Stomach (tissue), 9 donors: ENCODE results near the gene COA5. TPM values are rescaled to one million over a fixed set of nuclear protein-coding genes. Genes with fewer than 3 reads are reported as not detected.

Experiments
- DNase-seq, 2 donors: peaks; one replicate each; pipeline versions ENCODE4 v3.0.0 to v3.0.0-alpha.2; 2013 to 2019
- H3K27ac ChIP-seq, 5 donors: fragments of 200-600 bp in 4 of 5; sonication (generic) in 4 of 5; one replicate each; pipeline ENCODE4 v1.5.1; 2013 to 2019; ENCODE audit warnings: mild to moderate bottlenecking in 1 of 5, moderate library complexity in 1 of 5
- H3K27me3 ChIP-seq, 3 donors: fragments of 200-600 bp; sonication (generic); one replicate each; pipeline ENCODE4 v1.5.1; 2017 to 2019; ENCODE audit warnings: mixed run types in 1 of 3
- H3K36me3 ChIP-seq, 4 donors: fragments of 200-600 bp; sonication (generic); 1 replicate in 3 of 4; 2 replicates in 1 of 4; pipeline ENCODE4 v1.5.1; 2016 to 2019
- H3K4me1 ChIP-seq, 4 donors: fragments of 200-600 bp; sonication (generic); one replicate each; pipeline ENCODE4 v1.5.1; 2016 to 2019
- H3K4me3 ChIP-seq, 4 donors: fragments of 200-600 bp; sonication (generic) in 3 of 4; one replicate each; pipeline ENCODE4 v1.5.1; 2016 to 2019; ENCODE audit warnings: mild to moderate bottlenecking in 1 of 4
- H3K9me3 ChIP-seq, 4 donors: fragments of 200-600 bp; sonication (generic); one replicate each; pipeline ENCODE4 v1.5.1; 2016 to 2019
- EP300 ChIP-seq: sonication (generic); formaldehyde crosslinking; IDR thresholded peaks from one replicate; pipeline ENCODE4 v1.6.1; 2017; ENCODE audit warnings: antibody characterized with exemption
- POLR2A ChIP-seq, 4 donors: fragments of 450-650 bp; IDR thresholded peaks; one replicate each; pipeline ENCODE4 v1.6.1; 2016; ENCODE audit warnings: antibody characterized with exemption in 4 of 4, control low read depth in 2 of 4, mild to moderate bottlenecking in 1 of 4, moderate library complexity in 1 of 4
- POLR2AphosphoS5 ChIP-seq, 3 donors: sonication (generic); formaldehyde crosslinking; IDR thresholded peaks; one replicate each; pipeline ENCODE4 v1.6.1; 2016; ENCODE audit warnings: antibody characterized with exemption in 3 of 3
- WGBS, 5 donors: extraction: QIAGEN DNeasy Blood & Tissue Kit in 3 of 5; methylation state at CpG; one replicate each; pipeline versions ENCODE4 v1.1.5 to v1.1.7; 2013 to 2018; 5-methylcytosine and 5-hydroxymethylcytosine counted together
- intact Hi-C: fragments of 100-400 bp; cut with DNase I; formaldehyde crosslinking; loops from one replicate; pipeline ENCODE4 v1.15.1; 2023; ENCODE audit warnings: low total_unique reads
- polyA plus RNA-seq, 3 donors: library from polyadenylated mRNA; stranded (reverse); fragments of 200-250 nt; gene quantifications; one replicate each; pipeline ENCODE4 v1.2.3, GENCODE V29; 2013
- total RNA-seq, 5 donors: library from RNA; depleted of rRNA; stranded (reverse); fragments of >200 nt; gene quantifications; one replicate each; pipeline versions ENCODE4 v1.1.0 to v1.2.3, GENCODE V29; 2014 to 2016
- TF ChIP-seq, protein P1 (sequence below), 7 experiments: fragments of 450-650 bp in 4 of 7; fragments of 200-600 bp in 3 of 7; sonication (generic) in 3 of 7; IDR thresholded peaks; one replicate each; pipeline ENCODE4 v1.5.1; 2016 to 2019; ENCODE audit warnings: antibody characterized with exemption in 7 of 7, control low read depth in 2 of 7, mild to moderate bottlenecking in 1 of 7
- donor health status: healthy with polysubstance abuse.
- donor health status: Bipolar disorder and iron deficiency.
- donor health status: healthy.

The COA5 gene
- total and polyA plus RNA-seq, 8 donors: 1.2 to 60.6 (median 34.6) TPM

DNA sequence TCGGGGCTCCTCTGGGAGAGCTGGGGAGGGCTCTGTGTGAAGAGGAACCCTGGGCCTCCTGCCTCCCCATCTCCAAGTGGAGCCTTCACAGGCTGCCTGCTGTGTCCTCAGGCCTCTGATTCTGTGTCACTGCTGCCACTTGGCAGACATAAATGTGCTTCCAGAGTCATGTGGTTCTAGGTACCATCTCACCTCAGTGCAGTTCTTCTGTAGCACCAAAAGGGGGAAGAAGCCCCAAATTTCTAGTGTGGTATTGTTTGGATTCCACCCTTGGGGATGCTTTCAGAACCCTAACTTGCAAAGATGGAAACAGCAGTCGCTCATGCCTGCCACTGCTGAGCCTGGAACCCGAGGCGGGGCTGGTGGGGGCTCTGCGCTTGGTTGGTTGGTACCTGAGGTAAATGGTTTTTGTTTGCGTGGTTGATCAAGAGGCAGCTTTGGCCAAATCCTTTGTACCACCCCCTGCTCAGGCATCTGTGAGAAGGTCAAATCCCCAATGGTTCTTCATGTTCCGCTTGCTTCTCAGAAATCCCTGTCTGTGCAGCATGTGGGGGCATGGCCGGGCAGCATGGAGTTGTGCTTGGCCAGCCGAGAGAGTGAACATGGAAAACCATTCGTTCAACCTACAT is 27.5 kb downstream of the COA5 start:
- H3K4me1 ChIP-seq: no peaks in the 10 kb centered on the region
- no peak for DNase-seq
- 93 to 95% (median 94%) methylated on average over 9 to 10 of the region's 10 CpGs for WGBS, 5 donors
- no peaks in the 10 kb centered on the region for H3K9me3 ChIP-seq
- no peak overlapping the region for H3K4me3 ChIP-seq
- intact Hi-C loops: no loop called here
- H3K27ac ChIP-seq: no peak overlapping the region
- TF ChIP-seq EP300 (no peak), POLR2A (IDR thresholded peaks at IDR 0.05) (no peak), POLR2AphosphoS5 (IDR thresholded peaks at IDR 0.05) (no peak)
- TF ChIP-seq, protein P1, sequence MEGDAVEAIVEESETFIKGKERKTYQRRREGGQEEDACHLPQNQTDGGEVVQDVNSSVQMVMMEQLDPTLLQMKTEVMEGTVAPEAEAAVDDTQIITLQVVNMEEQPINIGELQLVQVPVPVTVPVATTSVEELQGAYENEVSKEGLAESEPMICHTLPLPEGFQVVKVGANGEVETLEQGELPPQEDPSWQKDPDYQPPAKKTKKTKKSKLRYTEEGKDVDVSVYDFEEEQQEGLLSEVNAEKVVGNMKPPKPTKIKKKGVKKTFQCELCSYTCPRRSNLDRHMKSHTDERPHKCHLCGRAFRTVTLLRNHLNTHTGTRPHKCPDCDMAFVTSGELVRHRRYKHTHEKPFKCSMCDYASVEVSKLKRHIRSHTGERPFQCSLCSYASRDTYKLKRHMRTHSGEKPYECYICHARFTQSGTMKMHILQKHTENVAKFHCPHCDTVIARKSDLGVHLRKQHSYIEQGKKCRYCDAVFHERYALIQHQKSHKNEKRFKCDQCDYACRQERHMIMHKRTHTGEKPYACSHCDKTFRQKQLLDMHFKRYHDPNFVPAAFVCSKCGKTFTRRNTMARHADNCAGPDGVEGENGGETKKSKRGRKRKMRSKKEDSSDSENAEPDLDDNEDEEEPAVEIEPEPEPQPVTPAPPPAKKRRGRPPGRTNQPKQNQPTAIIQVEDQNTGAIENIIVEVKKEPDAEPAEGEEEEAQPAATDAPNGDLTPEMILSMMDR (IDR thresholded peaks at IDR 0.05): no peak
- H3K27me3 ChIP-seq: no peaks in the 10 kb centered on the region
- peaks cover 18 to 96% (median 92%) of the 10 kb centered on the region in 4 donors for H3K36me3 ChIP-seq

DNA sequence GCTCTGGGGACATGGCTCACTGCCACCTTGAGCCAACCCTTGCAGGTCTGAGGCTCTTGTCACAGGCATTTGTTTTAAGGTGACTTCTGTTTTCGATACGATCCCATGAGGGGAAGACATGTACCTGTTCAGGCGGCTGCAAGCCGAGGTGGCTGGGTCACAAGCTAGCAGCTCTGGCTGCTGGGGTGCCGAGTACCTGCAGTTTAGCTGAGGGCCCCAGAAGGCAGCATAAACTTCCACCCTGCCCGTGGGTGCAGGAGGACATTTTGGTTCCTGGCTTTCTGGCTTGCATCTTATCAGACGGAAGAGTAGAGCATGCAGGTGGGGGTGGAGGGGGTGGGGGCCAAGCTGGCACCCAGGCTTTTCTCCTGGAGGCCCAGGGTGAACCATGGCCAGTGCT is 28.4 kb downstream of the COA5 start:
- 81 to 92% (median 82%) methylated on average over 6 to 7 of the region's 7 CpGs for WGBS, 5 donors
- peaks cover 18 to 96% (median 93%) of the 10 kb centered on the region in 4 donors for H3K36me3 ChIP-seq
- H3K4me1 ChIP-seq: no peaks in the 10 kb centered on the region
- no peak overlapping the region for H3K27ac ChIP-seq
- DNase-seq: no peak
- TF ChIP-seq EP300 (no peak), POLR2A (IDR thresholded peaks at IDR 0.05) (no peak)
- TF ChIP-seq, protein P1 (IDR thresholded peaks at IDR 0.05): no peak
- no peaks in the 10 kb centered on the region for H3K27me3 ChIP-seq
- H3K9me3 ChIP-seq: no peaks in the 10 kb centered on the region
- H3K4me3 ChIP-seq: no peak overlapping the region
- intact Hi-C loops: no loop called here

DNA sequence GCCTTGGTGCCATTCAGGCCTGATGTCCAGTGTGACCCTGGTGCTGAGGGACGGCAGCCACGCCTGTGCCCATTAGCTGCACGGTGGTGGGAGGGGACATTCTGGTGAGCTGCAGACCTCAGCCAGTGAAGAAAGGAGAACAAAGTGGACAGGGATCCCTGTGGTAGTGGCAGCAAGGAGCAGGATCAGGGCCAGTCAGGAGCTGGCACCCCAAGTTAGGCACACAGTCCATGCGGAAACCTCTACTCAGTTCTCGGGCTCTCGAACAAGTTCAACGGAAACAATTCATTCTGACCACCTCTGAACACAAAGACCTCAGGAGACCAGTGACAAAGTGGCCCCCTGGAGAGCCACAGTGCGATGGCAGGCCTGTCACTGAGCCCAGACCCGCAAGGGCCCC is 30.1 kb downstream of the COA5 start:
- H3K36me3 ChIP-seq: peaks cover 25 to 99% (median 95%) of the 10 kb centered on the region in 4 donors
- 88 to 95% (median 92%) methylated on average over 9 of the region's 9 CpGs for WGBS, 5 donors
- H3K4me3 ChIP-seq: no peak overlapping the region
- H3K27ac ChIP-seq: no peak overlapping the region
- TF ChIP-seq, protein P1 (IDR thresholded peaks at IDR 0.05): no peak
- no peak for TF ChIP-seq POLR2AphosphoS5 (IDR thresholded peaks at IDR 0.05)
- TF ChIP-seq POLR2A (IDR thresholded peaks at IDR 0.05): no peak
- TF ChIP-seq EP300: no peak
- intact Hi-C loops: no loop called here
- DNase-seq: no peak
- H3K9me3 ChIP-seq: no peaks in the 10 kb centered on the region
- no peaks in the 10 kb centered on the region for H3K27me3 ChIP-seq
- H3K4me1 ChIP-seq: no peaks in the 10 kb centered on the region

DNA sequence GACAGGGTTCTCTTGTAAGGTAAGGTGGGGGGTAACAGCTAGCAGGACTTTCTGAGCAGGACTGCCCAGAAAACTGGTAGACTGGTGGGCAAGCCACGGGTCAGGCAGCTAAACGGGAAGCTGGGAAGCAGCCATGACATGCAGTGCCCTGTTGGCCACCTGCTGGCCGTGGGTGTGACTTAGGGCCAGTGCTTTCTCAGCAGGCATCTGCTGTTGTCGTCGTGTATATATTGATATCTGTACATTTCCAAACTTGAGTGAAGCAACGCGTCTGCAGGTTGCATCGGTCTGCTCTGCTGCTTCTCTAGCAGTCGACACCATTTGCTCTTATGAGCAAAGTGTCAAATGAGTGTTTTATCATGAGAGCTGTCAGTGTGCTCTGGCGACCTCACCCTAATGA is 31.0 kb downstream of the COA5 start:
- DNase-seq: no peak
- Histone ChIP-seq H3K4me3 (no peak overlapping the region), H3K9me3 (no peaks in the 10 kb centered on the region), H3K27ac (no peak overlapping the region), H3K4me1 (no peaks in the 10 kb centered on the region), H3K27me3 (no peaks in the 10 kb centered on the region), H3K36me3 (peaks cover 21 to 99% (median 95%) of the 10 kb centered on the region in 4 donors)
- TF ChIP-seq POLR2A (IDR thresholded peaks at IDR 0.05) (no peak), POLR2AphosphoS5 (IDR thresholded peaks at IDR 0.05) (no peak), EP300 (no peak)
- TF ChIP-seq, protein P1 (IDR thresholded peaks at IDR 0.05): no peak
- 75 to 77% (median 76%) methylated on average over 9 to 10 of the region's 10 CpGs for WGBS, 5 donors
- intact Hi-C loops: no loop called here
